CD4-positive, alpha-beta memory T cell (primary cell): ENCODE measurements around the gene B3GNT3. TPM values are rescaled to one million over a fixed set of nuclear protein-coding genes. Genes with fewer than 3 reads are reported as not detected.

Source experiments
- CTCF ChIA-PET: fragments of 350-600 bp; sonication (Branson Sonifier 250); formaldehyde crosslinking; loops from one replicate; lab custom pipeline; 2021; ENCODE audit warnings: inconsistent platforms; ENCODE audit not compliant: partially characterized antibody; lab: Charles Lee
- POLR2A ChIA-PET: fragments of 350-600 bp; sonication (Branson Sonifier 250); formaldehyde crosslinking; loops from one replicate; lab custom pipeline; 2021; ENCODE audit not compliant: partially characterized antibody; lab: Charles Lee
- DNase-seq, 5 donors: peaks; one replicate each; pipeline versions ENCODE4 v3.0.0 to v3.0.0-alpha.2; 2020 to 2022; ENCODE audit warnings: mixed read lengths in 1 of 5
- H3K27ac ChIP-seq: one replicate; pipeline ENCODE4 v1.7.0; 2013; ENCODE audit warnings: low read depth, low read length
- H3K27me3 ChIP-seq: 2 replicates; pipeline ENCODE4 v1.7.0; 2013; ENCODE audit warnings: mild to moderate bottlenecking, low read length, moderate library complexity; ENCODE audit not compliant: insufficient read depth
- H3K36me3 ChIP-seq: 2 replicates; pipeline ENCODE4 v1.7.0; 2013; ENCODE audit warnings: mild to moderate bottlenecking, low read length, moderate library complexity; ENCODE audit not compliant: insufficient read depth
- H3K4me1 ChIP-seq: 2 replicates; pipeline ENCODE4 v1.7.0; 2013; ENCODE audit warnings: mild to moderate bottlenecking, low read length, moderate library complexity; ENCODE audit not compliant: insufficient read depth
- H3K4me3 ChIP-seq, 2 donors: one replicate each; pipeline ENCODE4 v1.7.0; 2013; ENCODE audit warnings: low read length in 2 of 2, mild to moderate bottlenecking in 1 of 2
- H3K9me3 ChIP-seq, 2 donors: one replicate each; pipeline ENCODE4 v1.7.0; 2013; ENCODE audit warnings: low read length in 2 of 2, control low read depth in 1 of 2; ENCODE audit not compliant: control insufficient read depth in 1 of 2
- H3K27ac Mint-ChIP-seq, 7 donors: one replicate each; pipeline ENCODE4 v1.8.0; 2020 to 2021; ENCODE audit warnings: mixed read lengths in 7 of 7, mild to moderate bottlenecking in 6 of 7, inconsistent platforms in 3 of 7, moderate library complexity in 3 of 7
- H3K27me3 Mint-ChIP-seq, 2 donors: one replicate each; pipeline ENCODE4 v1.8.0; 2020 to 2021; ENCODE audit warnings: mixed read lengths in 2 of 2
- H3K36me3 Mint-ChIP-seq, 2 donors: one replicate each; pipeline ENCODE4 v1.8.0; 2020 to 2021; ENCODE audit warnings: mixed read lengths in 2 of 2, inconsistent platforms in 1 of 2, mild to moderate bottlenecking in 1 of 2
- H3K4me1 Mint-ChIP-seq, 4 donors: one replicate each; pipeline ENCODE4 v1.8.0; 2020 to 2021; ENCODE audit warnings: mixed read lengths in 4 of 4, mild to moderate bottlenecking in 1 of 4
- H3K4me3 Mint-ChIP-seq, 8 donors: one replicate each; pipeline ENCODE4 v1.8.0; 2020 to 2021; ENCODE audit warnings: mixed read lengths in 8 of 8, mild to moderate bottlenecking in 7 of 8, moderate library complexity in 6 of 8, inconsistent platforms in 3 of 8
- H3K9me3 Mint-ChIP-seq, 8 donors: one replicate each; pipeline ENCODE4 v1.8.0; 2020 to 2021; ENCODE audit warnings: mixed read lengths in 8 of 8, mild to moderate bottlenecking in 5 of 8, inconsistent platforms in 3 of 8, moderate library complexity in 1 of 8
- intact Hi-C: fragments of 100-400 bp; cut with micrococcal nuclease; formaldehyde crosslinking; loops from one replicate; pipeline ENCODE4 v1.15.1; 2023
- polyA plus RNA-seq, 2 donors: library from polyadenylated mRNA; unstranded; fragments of 300-500 nt; fragmentation: Illumina TruSeq; gene quantifications; one replicate each; pipeline ENCODE4 v1.2.3, GENCODE V29; 2021
- total RNA-seq, 2 experiments: library from RNA; stranded (reverse); gene quantifications; one replicate each; pipeline ENCODE4 v1.2.3, GENCODE V29; 2021

B3GNT3 gene
- total and polyA plus RNA-seq, 4 experiments from 2014 or later, result 0.34 to 0.72 TPM; not detected in 2

GRCh38 chr19:17824339-17824738 is 29.4 kb downstream of the B3GNT3 start:
- Histone ChIP-seq H3K4me1 (no peaks in the 10 kb centered on the region), H3K27ac (no peak overlapping the region), H3K36me3 (peaks cover 16% of the 10 kb centered on the region), H3K27me3 (no peaks in the 10 kb centered on the region), H3K4me3 (no peak overlapping the region), H3K9me3 (no peaks in the 10 kb centered on the region)
- CTCF ChIA-PET, result interaction anchor here (0.9 to 1.2 kb wide), 2 partner anchors 33 to 328 kb away, joined by 3 read pairs; no protein-coding TSS in a partner anchor
- Mint-ChIP-seq H3K36me3 (peaks cover 13 to 26% of the 10 kb centered on the region in 2 donors), H3K4me1 (peaks cover 0 to 5% (median 2%) of the 10 kb centered on the region in 4 donors), H3K9me3 (no peaks in the 10 kb centered on the region), H3K27ac (peak overlapping the region in 4 of 7 donors; percentile 42 to 81 (median 78)), H3K4me3 (no peak overlapping the region), H3K27me3 (no peaks in the 10 kb centered on the region)
- POLR2A ChIA-PET, result interaction anchor here (0.7 to 1.4 kb wide), 5 partner anchors 8 to 75 kb away, joined by 3 to 4 read pairs (median 3); partner anchors contain the start of genes JAK3 and RPL18A
- no peak for DNase-seq
- intact Hi-C loops, result no loop called here

- Histone ChIP-seq H3K4me1 (no peaks in the 10 kb centered on the region), H3K9me3 (no peaks in the 10 kb centered on the region), H3K27me3 (no peaks in the 10 kb centered on the region), H3K4me3 (no peak overlapping the region), H3K27ac (no peak overlapping the region), H3K36me3 (peaks cover 34% of the 10 kb centered on the region)
- Mint-ChIP-seq H3K27ac (peak overlapping the region in 1 of 7 donors; percentile 41), H3K4me3 (no peak overlapping the region), H3K27me3 (no peaks in the 10 kb centered on the region), H3K9me3 (peaks cover 0 to 3% (median 0%) of the 10 kb centered on the region in 8 donors), H3K36me3 (peaks cover 17 to 41% of the 10 kb centered on the region in 2 donors), H3K4me1 (peaks cover 0 to 5% (median 2%) of the 10 kb centered on the region in 4 donors)
- DNase-seq, result no peak
- ChIA-PET POLR2A (interaction anchor here (0.8 kb wide), 1 partner anchor 16 kb away, joined by 3 read pairs; no protein-coding TSS in a partner anchor), CTCF (interaction anchor here (1.0 kb wide), 1 partner anchor 84 kb away, joined by 3 read pairs; no protein-coding TSS in a partner anchor)
- intact Hi-C loops, result no loop called here
These were observed 31.6 kb downstream of the B3GNT3 start for GRCh38 chr19:17826508-17827056.

GRCh38 chr19:17829855-17830566 is 35.1 kb downstream of the B3GNT3 start:
- H3K4me3 ChIP-seq, result no peak overlapping the region

GRCh38 chr19:17830567-17831418 is 35.9 kb downstream of the B3GNT3 start:
- H3K4me1 ChIP-seq, result no peaks in the 10 kb centered on the region
- Mint-ChIP-seq H3K9me3 (peaks cover 0 to 3% (median 0%) of the 10 kb centered on the region in 8 donors), H3K4me1 (peaks cover 6 to 11% (median 9%) of the 10 kb centered on the region in 4 donors), H3K27ac (peak overlapping the region in 2 of 7 donors; percentile 55 to 57), H3K27me3 (no peaks in the 10 kb centered on the region), H3K4me3 (no peak overlapping the region), H3K36me3 (peaks cover 41 to 64% of the 10 kb centered on the region in 2 donors)
- peak overlapping the region; percentile 6 for H3K27ac ChIP-seq
- no peaks in the 10 kb centered on the region for H3K27me3 ChIP-seq
- DNase-seq, result peak; percentile 27 to 59 (median 37)
- peaks cover 67% of the 10 kb centered on the region for H3K36me3 ChIP-seq
- ChIA-PET POLR2A (interaction anchor here (1.0 to 1.5 kb wide), 2 partner anchors 20 to 29 kb away, joined by 3 read pairs; partner anchors contain the start of gene RPL18A), CTCF (no interaction called here)
- no peak overlapping the region for H3K4me3 ChIP-seq
- intact Hi-C loops, result no loop called here
- H3K9me3 ChIP-seq, result no peaks in the 10 kb centered on the region

More at GRCh38 chr19:17829855-17830566, 35.1 kb downstream of the B3GNT3 start:
- Mint-ChIP-seq H3K27me3 (no peaks in the 10 kb centered on the region), H3K27ac (peak overlapping the region in 2 of 7 donors; percentile 42 to 55), H3K9me3 (peaks cover 0 to 3% (median 0%) of the 10 kb centered on the region in 8 donors), H3K36me3 (peaks cover 37 to 59% of the 10 kb centered on the region in 2 donors), H3K4me1 (peaks cover 0 to 4% (median 3%) of the 10 kb centered on the region in 4 donors), H3K4me3 (no peak overlapping the region)
- H3K4me1 ChIP-seq, result no peaks in the 10 kb centered on the region
- ChIA-PET POLR2A (interaction anchor here (0.6 to 1.5 kb wide), 3 partner anchors 9 to 30 kb away, joined by 3 read pairs; partner anchors contain the start of genes INSL3 and RPL18A), CTCF (no interaction called here)
- H3K27me3 ChIP-seq, result no peaks in the 10 kb centered on the region
- peaks cover 59% of the 10 kb centered on the region for H3K36me3 ChIP-seq
- intact Hi-C loops, result no loop called here
- DNase-seq, result no peak
- no peaks in the 10 kb centered on the region for H3K9me3 ChIP-seq
- no peak overlapping the region for H3K27ac ChIP-seq

- Histone ChIP-seq H3K4me1 (no peaks in the 10 kb centered on the region), H3K9me3 (no peaks in the 10 kb centered on the region), H3K27me3 (no peaks in the 10 kb centered on the region), H3K36me3 (peaks cover 73% of the 10 kb centered on the region), H3K27ac (peak overlapping the region; percentile 6), H3K4me3 (no peak overlapping the region)
- Mint-ChIP-seq H3K4me1 (peaks cover 8 to 16% (median 10%) of the 10 kb centered on the region in 4 donors), H3K27ac (no peak overlapping the region), H3K9me3 (peaks cover 0 to 3% (median 0%) of the 10 kb centered on the region in 8 donors), H3K36me3 (peaks cover 47 to 69% of the 10 kb centered on the region in 2 donors), H3K27me3 (no peaks in the 10 kb centered on the region), H3K4me3 (no peak overlapping the region)
- ChIA-PET CTCF (interaction anchor here (2.3 kb wide), 1 partner anchor 129 kb away, joined by 5 read pairs; no protein-coding TSS in a partner anchor), POLR2A (interaction anchor here (1.0 to 1.4 kb wide), 2 partner anchors 8 to 19 kb away, joined by 3 read pairs; no protein-coding TSS in a partner anchor)
- intact Hi-C loops, result no loop called here
- no peak for DNase-seq
These were observed 36.5 kb downstream of the B3GNT3 start for GRCh38 chr19:17831419-17831888.

- intact Hi-C loops, result no loop called here
- Histone ChIP-seq H3K27ac (no peak overlapping the region), H3K9me3 (no peaks in the 10 kb centered on the region), H3K36me3 (peaks cover 74% of the 10 kb centered on the region), H3K27me3 (no peaks in the 10 kb centered on the region), H3K4me3 (no peak overlapping the region), H3K4me1 (no peaks in the 10 kb centered on the region)
- Mint-ChIP-seq H3K36me3 (peaks cover 51 to 73% of the 10 kb centered on the region in 2 donors), H3K27ac (peak overlapping the region in 3 of 7 donors; percentile 22 to 31 (median 29)), H3K4me1 (peaks cover 9 to 19% (median 13%) of the 10 kb centered on the region in 4 donors), H3K9me3 (peaks cover 0 to 3% (median 0%) of the 10 kb centered on the region in 8 donors), H3K27me3 (no peaks in the 10 kb centered on the region), H3K4me3 (no peak overlapping the region)
- CTCF ChIA-PET, result interaction anchor here (2.3 to 2.4 kb wide), 2 partner anchors 22 to 130 kb away, joined by 5 to 8 read pairs; no protein-coding TSS in a partner anchor
- POLR2A ChIA-PET, result interaction anchor here (0.6 to 1.4 kb wide), 5 partner anchors 8 to 37 kb away, joined by 3 to 4 read pairs (median 3); no protein-coding TSS in a partner anchor
- no peak for DNase-seq
These were observed 37.7 kb downstream of the B3GNT3 start for GRCh38 chr19:17832443-17833208.
